Hepatocyte (in vitro differentiated cells): ENCODE data around the gene FGF5. TPM values are rescaled to one million over a fixed set of nuclear protein-coding genes. Genes with fewer than 3 reads are reported as not detected.

Source experiments
- DNase-seq: peaks from one replicate; pipeline ENCODE4 v3.0.0-alpha.2; 2016; ENCODE audit warnings: low spot score
- H2AFZ ChIP-seq: fragments of 200-600 bp; sonication (generic); 2 replicates; pipeline ENCODE4 v1.6.0; 2016; ENCODE audit warnings: antibody characterized with exemption, mild to moderate bottlenecking
- H3K27ac ChIP-seq: fragments of 200-600 bp; sonication (generic); 2 replicates; pipeline ENCODE4 v1.5.1; 2016; ENCODE audit warnings: mild to moderate bottlenecking
- H3K27me3 ChIP-seq: fragments of 200-600 bp; sonication (generic); 2 replicates; pipeline ENCODE4 v1.6.1; 2016
- H3K36me3 ChIP-seq: fragments of 200-600 bp; sonication (generic); replicated peaks from 2 replicates; pipeline ENCODE4 v1.5.1; 2016; ENCODE audit warnings: low read depth; ENCODE audit not compliant: insufficient read depth
- H3K4me1 ChIP-seq: fragments of 200-600 bp; sonication (generic); 2 replicates; pipeline ENCODE4 v1.5.1; 2016; ENCODE audit warnings: mild to moderate bottlenecking, moderate library complexity; ENCODE audit not compliant: insufficient read depth
- H3K4me2 ChIP-seq: fragments of 200-600 bp; sonication (generic); 2 replicates; pipeline ENCODE4 v1.6.0; 2016
- H3K4me3 ChIP-seq: fragments of 200-600 bp; sonication (generic); 2 replicates; pipeline ENCODE4 v1.5.1; 2016; ENCODE audit warnings: mild to moderate bottlenecking
- H3K79me2 ChIP-seq: fragments of 200-600 bp; sonication (generic); 2 replicates; pipeline ENCODE4 v1.6.0; 2017; ENCODE audit warnings: mild to moderate bottlenecking
- H3K9me2 ChIP-seq: fragments of 200-600 bp; sonication (generic); replicated peaks from 2 replicates; pipeline ENCODE4 v1.6.0; 2017; ENCODE audit warnings: mild to moderate bottlenecking; ENCODE audit not compliant: insufficient read depth
- H3K9me3 ChIP-seq: fragments of 200-600 bp; sonication (generic); 2 replicates; pipeline ENCODE4 v1.5.1; 2016; ENCODE audit warnings: low read depth, mild to moderate bottlenecking
- H4K20me1 ChIP-seq: fragments of 200-600 bp; sonication (generic); 2 replicates; pipeline ENCODE4 v1.6.0; 2016; ENCODE audit warnings: mild to moderate bottlenecking; ENCODE audit not compliant: insufficient read depth, poor library complexity, severe bottlenecking
- EZH2 ChIP-seq: fragments of 200-600 bp; sonication (generic); IDR thresholded peaks from 2 replicates; pipeline ENCODE4 v1.6.1; 2016; ENCODE audit warnings: antibody characterized with exemption, mild to moderate bottlenecking, borderline replicate concordance
- EZH2phosphoT487 ChIP-seq: fragments of 200-600 bp; sonication (generic); IDR thresholded peaks from one replicate; pipeline ENCODE4 v1.6.1; 2018; ENCODE audit warnings: antibody characterized with exemption, mild to moderate bottlenecking, low read depth, moderate library complexity; ENCODE audit not compliant: unreplicated experiment, severe bottlenecking
- WGBS: methylation state at CpG from one replicate; pipeline ENCODE4 v1.1.6; 2016; ENCODE audit warnings: low lambda C conversion rate; ENCODE audit errors: missing lambda C conversion rate; 5-methylcytosine and 5-hydroxymethylcytosine counted together
- polyA plus RNA-seq: library from polyadenylated mRNA; unstranded; fragments of >200 nt; fragmentation: Nextera tagmentation; extraction: Ambion mirVana; gene quantifications from 2 replicates; pipeline ENCODE4 v1.2.1, GENCODE V29; 2016
- total RNA-seq: library from RNA; depleted of rRNA; stranded (reverse); fragments of >200 nt; gene quantifications from 2 replicates; pipeline ENCODE4 v1.2.3, GENCODE V29; 2014
- TF ChIP-seq, protein P1 (sequence below): fragments of 200-600 bp; sonication (generic); IDR thresholded peaks from 2 replicates; pipeline ENCODE4 v1.5.1; 2016; ENCODE audit warnings: antibody characterized with exemption, mild to moderate bottlenecking; ENCODE audit not compliant: poor library complexity

The FGF5 gene
- total and polyA plus RNA-seq, 2 experiments from 2014 or later: 0.42 TPM; not detected in 1

DNA sequence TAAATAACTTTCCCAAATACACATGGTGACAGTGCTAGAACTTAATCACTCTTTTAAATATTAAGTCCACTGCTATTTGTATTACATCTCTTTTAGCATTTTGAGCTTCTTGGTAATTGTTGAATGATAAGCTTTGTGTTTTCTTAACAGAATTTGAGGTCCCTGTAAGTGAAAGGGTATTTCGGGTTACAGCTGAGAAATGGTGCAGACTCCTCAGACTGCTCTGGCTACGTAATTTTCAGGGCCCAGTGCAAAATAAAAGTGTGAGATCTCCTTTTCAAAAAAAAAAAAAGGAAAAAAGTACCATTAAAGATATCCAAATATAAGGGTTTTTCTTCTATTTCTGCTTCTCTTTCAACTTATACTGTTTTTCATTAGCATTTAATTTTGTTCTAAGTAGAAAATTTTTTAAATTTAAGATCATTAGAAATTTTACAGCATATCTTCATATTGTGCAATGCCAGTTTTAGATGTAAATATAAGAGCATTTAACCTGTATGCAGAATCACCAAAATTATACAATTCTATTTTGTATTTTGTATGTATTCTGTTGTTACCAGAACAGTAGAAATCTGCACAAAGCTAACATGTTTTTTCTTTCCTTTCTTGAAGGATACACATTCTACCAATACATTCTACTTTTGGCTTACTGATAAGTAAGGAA is 33.6 kb upstream of the FGF5 start:
- no peaks in the 10 kb centered on the region for H4K20me1 ChIP-seq
- no peaks in the 10 kb centered on the region for H3K79me2 ChIP-seq
- no peak overlapping the region for H3K4me3 ChIP-seq
- no peaks in the 10 kb centered on the region for H3K36me3 ChIP-seq
- H3K27ac ChIP-seq: no peak overlapping the region
- no peaks in the 10 kb centered on the region for H3K4me1 ChIP-seq
- TF ChIP-seq EZH2phosphoT487 (no peak), EZH2 (no peak)
- TF ChIP-seq, protein P1, sequence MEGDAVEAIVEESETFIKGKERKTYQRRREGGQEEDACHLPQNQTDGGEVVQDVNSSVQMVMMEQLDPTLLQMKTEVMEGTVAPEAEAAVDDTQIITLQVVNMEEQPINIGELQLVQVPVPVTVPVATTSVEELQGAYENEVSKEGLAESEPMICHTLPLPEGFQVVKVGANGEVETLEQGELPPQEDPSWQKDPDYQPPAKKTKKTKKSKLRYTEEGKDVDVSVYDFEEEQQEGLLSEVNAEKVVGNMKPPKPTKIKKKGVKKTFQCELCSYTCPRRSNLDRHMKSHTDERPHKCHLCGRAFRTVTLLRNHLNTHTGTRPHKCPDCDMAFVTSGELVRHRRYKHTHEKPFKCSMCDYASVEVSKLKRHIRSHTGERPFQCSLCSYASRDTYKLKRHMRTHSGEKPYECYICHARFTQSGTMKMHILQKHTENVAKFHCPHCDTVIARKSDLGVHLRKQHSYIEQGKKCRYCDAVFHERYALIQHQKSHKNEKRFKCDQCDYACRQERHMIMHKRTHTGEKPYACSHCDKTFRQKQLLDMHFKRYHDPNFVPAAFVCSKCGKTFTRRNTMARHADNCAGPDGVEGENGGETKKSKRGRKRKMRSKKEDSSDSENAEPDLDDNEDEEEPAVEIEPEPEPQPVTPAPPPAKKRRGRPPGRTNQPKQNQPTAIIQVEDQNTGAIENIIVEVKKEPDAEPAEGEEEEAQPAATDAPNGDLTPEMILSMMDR: no peak
- H3K9me2 ChIP-seq: no peaks in the 10 kb centered on the region
- H3K4me2 ChIP-seq: no peak overlapping the region
- H3K9me3 ChIP-seq: no peaks in the 10 kb centered on the region
- DNase-seq: no peak
- 84% methylated on average over 2 of the region's 2 CpGs for WGBS
- H3K27me3 ChIP-seq: peaks cover 25% of the 10 kb centered on the region
- H2AFZ ChIP-seq: no peak overlapping the region

DNA sequence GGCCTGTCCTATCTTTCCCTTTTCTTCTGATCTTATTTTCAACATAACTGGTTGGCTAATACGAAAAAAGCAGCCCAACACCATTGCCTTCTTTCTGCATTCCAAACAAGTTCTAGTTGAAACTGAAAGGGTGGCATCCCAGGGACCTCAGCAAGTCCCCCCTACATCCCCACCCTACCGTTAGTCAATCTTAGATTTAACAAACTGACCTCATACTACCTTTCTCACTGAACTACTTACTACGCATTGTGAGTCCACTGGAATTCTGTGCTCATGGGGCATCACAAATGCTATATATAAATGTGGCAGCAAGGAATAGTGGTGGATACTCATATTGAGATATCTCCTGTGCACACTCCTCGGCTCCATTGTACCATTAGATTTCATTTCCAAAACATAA is 33.1 kb upstream of the FGF5 start:
- Histone ChIP-seq H3K79me2 (no peaks in the 10 kb centered on the region), H3K4me3 (no peak overlapping the region), H3K27ac (no peak overlapping the region), H4K20me1 (no peaks in the 10 kb centered on the region), H3K9me2 (no peaks in the 10 kb centered on the region), H3K27me3 (peaks cover 27% of the 10 kb centered on the region), H3K4me2 (no peak overlapping the region), H2AFZ (no peak overlapping the region), H3K36me3 (no peaks in the 10 kb centered on the region), H3K4me1 (no peaks in the 10 kb centered on the region), H3K9me3 (no peaks in the 10 kb centered on the region)
- WGBS: 89% methylated on average over 4 of the region's 4 CpGs
- no peak for TF ChIP-seq EZH2phosphoT487
- TF ChIP-seq EZH2: no peak
- TF ChIP-seq, protein P1: no peak
- DNase-seq: no peak

DNA sequence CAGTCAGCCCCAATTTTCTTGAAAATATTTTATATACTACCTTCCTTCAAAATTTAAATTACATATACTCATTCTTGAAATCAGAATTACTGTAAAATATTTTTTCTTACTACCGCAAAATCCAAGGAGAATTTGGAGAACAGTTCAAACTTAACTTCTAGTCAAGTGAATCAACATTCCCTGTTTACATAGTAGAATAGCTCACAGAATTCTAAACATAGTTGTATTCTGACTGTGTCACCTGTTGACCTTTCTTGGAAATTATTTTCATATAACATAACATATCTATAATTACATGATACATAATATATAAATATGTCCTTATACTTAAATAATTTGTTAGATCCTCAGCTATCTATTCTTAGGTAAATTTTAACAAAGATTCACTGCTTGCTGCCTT is 31.0 kb upstream of the FGF5 start:
- Histone ChIP-seq H3K36me3 (no peaks in the 10 kb centered on the region), H3K27ac (no peak overlapping the region), H2AFZ (no peak overlapping the region), H3K79me2 (no peaks in the 10 kb centered on the region), H3K27me3 (peaks cover 35% of the 10 kb centered on the region), H3K4me1 (no peaks in the 10 kb centered on the region), H4K20me1 (no peaks in the 10 kb centered on the region), H3K4me3 (no peak overlapping the region), H3K9me3 (no peaks in the 10 kb centered on the region), H3K9me2 (no peaks in the 10 kb centered on the region), H3K4me2 (no peak overlapping the region)
- TF ChIP-seq, protein P1: no peak
- TF ChIP-seq EZH2 (no peak), EZH2phosphoT487 (no peak)
- WGBS: 73% methylated on average over 1 of the region's 1 CpG
- DNase-seq: no peak
